Hematopoietic multipotent progenitor cell treated with erythropoietin and hydrocortisone succinate and interleukin-3 and kit ligand, for 4 days (in vitro differentiated cells): ENCODE measurements around the gene PCNX2.
"Not testable (repeated sequence)": the region's sequence is repeated elsewhere in the genome, so short reads cannot be mapped to it uniquely, and the experiment has no call there.

Experiments used
- DNase-seq: peaks from one replicate; pipeline ENCODE4 v3.0.0-alpha.2; 2015

The PCNX2 gene

GRCh38 chr1:233144434-233144833, 151.1 kb downstream of the PCNX2 start:
- DNase-seq = no peak

DNA sequence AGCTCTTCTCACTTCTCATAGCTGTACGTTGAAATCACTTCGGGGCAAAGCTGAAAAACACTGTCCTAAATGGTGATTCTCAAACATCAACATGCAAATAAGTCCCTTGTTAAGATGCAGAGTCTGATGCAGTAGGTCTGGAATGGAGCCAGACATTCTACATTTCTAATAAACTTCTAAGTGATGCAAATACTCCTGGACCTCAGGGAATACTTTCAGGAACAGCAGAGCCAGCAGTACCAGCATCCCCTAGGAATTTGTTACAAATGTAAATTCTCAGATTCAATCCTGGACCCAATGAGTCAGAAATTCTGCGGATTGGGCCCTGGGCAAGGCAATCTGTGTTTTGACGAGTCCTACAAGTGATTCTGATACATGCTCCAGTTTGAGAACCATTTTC, 152.3 kb downstream of the PCNX2 start:
- DNase-seq = no peak

DNA sequence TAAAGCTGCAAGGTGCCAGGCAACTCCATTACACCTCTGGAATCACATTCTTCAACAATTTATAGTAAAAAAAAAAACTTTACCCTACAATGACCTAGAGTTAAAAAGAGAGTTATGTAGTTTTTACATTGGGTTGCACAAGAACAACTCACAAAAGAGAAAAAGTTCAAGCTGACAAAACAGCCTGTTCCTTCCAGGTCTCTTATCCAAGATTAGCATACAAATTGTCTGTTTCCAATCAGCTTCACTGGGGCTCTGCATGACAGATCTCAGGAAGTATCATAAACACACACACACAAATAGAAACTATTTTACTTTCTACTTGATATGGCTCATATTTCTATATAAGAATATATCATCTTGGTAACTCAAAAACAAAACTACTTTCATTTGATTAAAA, 154.6 kb downstream of the PCNX2 start:
- no peak for DNase-seq

GRCh38 chr1:233140499-233140898, 155.0 kb downstream of the PCNX2 start:
- DNase-seq = no peak

GRCh38 chr1:233138788-233139585, 156.5 kb downstream of the PCNX2 start:
- DNase-seq = no peak

- DNase-seq = no peak
These were observed 159.7 kb downstream of the PCNX2 start for GRCh38 chr1:233135833-233136232.

DNA sequence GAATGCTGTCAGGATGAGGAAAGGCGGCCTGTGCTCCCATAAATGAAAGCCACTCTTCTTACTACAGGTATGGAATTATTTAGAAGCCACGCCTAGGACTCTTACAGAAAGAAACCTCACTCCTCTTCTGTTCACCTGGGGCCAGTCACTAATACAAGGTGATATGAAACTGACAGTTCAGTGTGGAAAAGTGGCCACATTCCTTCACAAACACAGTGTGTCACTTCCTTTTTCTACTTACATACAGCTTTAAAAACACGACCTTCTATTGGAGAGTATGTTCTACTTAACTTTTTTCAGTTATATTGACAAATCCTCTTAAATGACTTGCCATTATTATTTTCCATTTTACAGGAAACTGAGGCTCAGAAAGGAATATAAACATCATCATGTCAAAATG, 163.1 kb downstream of the PCNX2 start:
- DNase-seq = no peak

- DNase-seq = not testable (repeated sequence)
These were observed 166.5 kb downstream of the PCNX2 start for GRCh38 chr1:233129031-233129430.

- no peak for DNase-seq
These were observed 168.4 kb downstream of the PCNX2 start for GRCh38 chr1:233127157-233127556.

DNA sequence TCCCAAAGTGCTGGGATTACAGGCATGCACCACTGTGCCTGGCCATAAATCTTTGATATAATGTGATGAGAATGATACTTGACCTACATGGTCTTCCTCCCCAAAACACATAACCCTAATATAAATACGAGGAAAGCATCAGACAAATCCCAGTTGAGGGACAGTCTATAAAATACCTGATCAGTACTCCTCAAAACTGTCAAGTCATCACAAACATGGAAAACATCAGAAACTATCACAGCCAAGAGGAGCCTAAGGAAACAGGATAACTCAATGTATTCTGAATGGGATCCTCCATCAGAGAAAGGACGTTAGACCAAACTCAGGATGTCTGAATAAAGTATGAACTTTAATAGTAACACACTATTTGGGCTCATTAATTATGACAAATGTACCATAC, 172.7 kb downstream of the PCNX2 start:
- no peak for DNase-seq

DNA sequence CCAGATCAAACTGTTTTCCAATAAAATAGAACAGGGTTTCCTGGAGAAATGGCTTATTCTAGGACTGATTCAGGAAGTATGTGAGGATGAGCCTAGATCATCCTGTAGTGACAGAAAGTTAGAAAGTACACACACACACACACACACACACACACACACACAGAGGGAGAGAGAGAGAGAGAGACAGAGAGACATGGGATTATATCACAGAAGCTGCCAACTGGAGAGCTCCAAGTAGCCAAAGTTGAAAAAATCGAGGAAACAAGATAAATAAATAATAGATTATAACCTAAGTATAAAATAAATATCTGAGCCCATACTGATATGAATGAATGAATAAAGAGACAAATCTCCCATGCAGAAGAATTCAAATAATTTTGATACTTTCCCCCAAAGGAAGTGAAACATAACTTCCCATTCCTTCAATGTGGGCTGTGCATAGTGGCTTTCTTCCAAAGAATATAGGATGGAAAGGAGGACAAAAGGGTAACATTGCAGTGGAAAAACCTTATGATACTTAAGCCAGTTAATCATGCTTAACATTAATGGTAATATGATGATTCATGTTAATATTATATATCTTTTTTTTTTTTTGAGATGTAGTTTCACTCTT, 173.5 kb downstream of the PCNX2 start:
- DNase-seq = no peak

DNA sequence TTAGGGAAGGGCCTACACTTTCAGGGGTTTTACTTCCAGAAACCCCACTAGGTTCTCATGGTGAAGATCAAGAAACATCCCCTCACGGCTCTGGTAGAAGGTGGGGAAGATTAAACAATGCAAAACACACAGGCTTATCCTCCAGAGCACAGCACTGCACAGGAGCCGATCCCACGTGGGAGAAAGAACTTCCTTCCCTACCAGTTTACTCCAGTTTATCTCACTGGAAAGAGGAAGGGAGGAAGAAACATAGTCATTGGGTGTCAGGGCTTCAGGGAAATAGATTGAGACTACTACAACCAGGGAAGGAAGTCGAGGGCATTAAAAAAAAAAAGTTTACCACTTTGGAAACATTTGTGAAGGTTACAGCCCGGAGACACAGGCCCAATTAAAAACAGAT, 180.7 kb downstream of the PCNX2 start:
- peak; percentile 34 for DNase-seq

DNA sequence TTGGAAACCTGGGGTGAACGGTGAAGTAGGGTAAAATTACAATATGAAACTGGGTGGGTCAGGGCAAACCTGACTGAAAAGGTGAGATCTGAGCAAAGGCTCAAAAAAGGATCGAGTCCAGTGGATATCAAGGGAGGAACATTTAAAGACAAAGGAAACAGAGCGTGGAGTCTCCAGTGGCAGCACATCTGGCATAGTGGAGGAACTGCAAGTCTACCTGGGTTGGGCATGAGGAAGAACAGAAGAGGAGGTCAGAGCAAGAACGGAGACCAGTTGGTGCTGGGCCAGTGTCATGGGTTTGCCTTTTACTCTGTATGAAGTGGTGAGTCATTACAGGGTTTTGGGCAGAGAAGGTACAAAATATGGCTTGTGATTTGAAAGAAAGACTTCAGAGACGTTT, 181.4 kb downstream of the PCNX2 start:
- DNase-seq = peak; percentile 31

DNA sequence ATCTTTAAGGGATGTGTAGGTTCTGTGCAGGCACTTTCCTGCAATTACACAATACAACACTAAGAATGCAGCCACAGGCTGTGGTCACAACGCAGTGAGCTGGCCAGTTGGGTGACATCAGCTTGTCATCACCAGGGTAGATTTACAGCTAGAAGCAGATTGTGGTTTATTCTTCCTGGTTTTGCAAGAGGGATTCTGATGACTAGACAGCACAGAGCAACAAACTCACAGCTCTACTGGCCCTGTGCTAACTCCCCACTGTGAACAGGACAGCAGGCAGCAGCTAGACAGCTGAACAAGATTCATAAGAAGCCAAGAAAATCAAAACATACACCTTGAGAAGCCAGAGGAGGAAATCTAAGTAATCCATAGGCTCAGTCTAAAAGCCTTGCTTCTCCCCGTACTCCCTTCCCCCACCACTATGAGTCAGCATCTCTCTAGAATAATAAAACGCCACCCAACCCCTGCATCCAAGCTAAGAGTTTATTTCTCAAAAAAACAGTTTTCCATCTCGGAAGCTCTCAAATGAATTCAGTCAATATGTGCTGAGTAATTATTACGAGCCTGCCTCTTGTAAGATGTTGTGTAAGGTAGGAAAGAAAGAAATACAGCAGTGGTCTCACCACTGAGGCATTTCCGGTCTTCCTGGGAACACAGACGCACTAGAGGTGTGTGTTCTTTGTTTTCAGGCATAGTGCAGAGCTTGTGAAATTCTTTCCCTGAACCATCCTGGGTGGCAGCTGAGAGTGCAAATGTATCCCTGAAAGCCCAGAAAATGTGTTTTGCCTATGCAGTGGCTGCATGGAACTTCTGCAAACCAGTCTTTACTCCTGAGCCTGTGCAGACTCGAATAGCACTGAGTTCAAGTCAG, 182.3 kb downstream of the PCNX2 start:
- DNase-seq = peak; percentile 95

DNA sequence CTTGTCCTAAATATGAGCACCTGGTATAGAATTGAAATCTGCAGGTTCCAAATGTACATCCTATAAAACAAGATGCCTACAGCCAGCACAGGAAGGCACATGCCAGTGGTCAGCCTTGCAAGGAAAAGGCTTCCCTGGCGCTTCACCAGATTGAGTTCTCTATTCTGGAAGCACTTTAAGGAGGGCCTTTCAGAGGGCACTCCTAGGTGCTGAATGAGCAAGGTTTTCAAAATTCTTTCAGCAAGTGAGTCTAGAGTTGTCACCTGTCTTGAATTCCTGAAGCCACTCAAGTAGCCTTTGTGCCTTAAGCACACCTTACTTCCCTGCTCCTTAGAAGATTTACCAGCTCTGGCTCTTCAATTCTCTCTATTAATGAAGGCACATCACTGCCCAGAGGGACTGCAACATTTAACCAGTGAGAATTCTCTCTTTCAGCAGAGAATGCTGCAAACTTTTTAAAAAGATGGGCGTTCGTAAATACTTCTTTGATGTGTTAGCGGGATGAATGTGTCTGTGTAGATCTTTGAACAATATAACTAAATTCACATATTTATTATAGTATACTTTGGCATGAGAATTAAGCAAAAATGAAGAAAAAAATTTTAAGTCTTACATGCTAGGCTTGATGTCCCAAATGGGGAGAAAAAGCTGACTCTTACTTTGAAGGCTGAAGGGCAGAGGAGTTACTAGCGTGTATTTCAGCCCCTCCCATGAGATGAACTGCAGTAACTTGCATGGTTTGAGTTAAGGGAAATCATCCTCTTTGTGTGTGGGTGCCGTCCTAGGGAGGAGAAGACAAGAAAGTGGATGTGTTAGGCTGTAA, 183.1 kb downstream of the PCNX2 start:
- no peak for DNase-seq

GRCh38 chr1:233111731-233112130, 183.8 kb downstream of the PCNX2 start:
- no peak for DNase-seq

DNA sequence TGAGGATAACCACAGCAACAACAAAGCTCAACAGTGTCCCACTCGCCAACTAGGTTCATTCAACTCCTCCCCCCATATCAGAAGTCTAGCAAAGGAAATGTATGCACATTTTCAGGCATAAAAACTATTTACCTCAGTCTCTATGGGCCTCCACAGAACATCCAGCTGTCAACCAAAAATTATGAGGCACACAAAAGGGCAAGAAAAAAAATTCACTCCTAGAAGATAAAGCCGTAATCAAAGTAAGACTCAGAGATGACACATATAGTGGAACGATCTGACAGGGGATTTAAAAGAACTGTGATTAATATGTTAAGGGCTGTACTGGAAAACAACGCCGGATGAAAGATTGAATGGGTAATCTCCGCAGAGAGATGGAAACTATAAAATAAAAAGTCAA, 186.4 kb downstream of the PCNX2 start:
- DNase-seq = no peak

DNA sequence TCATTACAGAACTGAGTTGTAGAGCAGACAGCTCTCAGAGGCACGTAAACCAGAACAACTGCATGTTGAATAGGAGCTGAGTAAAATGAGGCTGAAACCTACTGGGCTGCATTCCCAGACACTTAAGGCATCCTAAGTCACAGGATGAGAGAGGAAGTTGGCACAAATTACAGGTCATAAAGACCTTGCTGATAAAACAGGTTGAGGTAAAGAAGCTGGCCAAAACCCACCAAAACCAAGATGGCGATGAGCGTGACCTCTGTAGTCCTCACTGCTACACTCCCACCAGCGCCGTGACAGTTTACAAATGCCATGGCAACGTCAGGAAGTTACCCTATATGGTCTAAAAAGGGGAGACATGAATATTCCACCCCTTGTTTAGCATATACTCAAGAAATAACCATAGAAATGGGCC, 187.8 kb downstream of the PCNX2 start:
- DNase-seq = not testable (repeated sequence)

GRCh38 chr1:233107130-233107660, 188.3 kb downstream of the PCNX2 start:
- no peak for DNase-seq

GRCh38 chr1:233105225-233105624, 190.3 kb downstream of the PCNX2 start:
- DNase-seq = peak; percentile 37

DNA sequence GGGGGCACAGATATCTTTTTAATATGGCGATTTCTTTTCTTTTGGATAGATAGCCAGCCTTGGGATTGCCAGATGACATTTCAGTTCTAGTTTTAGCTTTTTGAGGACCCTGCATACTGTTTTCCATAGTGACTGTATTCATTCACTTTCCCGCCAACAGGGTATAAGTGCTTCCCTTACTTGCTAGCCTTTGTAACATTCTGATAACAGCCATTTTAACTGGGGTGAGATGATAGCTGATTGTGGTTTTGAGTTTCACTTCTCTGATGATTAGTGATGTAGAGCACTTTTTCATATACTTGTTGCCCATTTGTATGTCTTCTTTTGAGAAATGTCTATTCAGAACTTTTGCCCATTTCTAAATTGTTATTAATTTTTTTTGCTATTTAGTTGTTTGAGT, 193.2 kb downstream of the PCNX2 start:
- DNase-seq = peak; percentile 69

DNA sequence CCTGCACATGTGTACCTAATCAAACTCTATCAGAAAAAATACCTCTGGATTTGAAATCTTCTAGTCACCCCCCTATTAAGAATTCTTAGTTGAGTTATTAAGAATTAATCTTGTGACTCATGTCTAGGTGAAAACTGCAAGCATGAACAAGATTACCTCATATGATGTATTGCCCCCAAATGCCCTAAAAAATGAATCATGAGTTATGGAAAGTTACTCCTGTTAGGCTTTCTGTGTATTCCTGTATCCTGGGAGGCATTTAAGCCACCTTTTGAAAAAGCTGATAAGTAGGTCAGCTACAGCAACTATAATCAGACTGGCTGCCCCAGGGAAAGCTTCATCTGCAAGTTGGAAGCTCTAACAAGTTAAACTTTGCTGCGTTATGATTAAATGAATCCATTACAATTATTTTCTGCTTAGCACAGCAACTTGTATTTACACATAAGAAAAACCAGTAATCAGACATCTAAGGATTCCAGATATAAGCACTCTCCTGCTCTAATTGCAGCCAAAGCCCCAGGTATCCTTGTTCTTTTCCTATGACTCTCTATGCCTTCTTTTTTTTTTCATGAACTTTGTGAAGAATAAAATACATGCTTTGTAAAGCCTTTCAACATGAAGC, 197.5 kb downstream of the PCNX2 start:
- DNase-seq = no peak
